IMR-90 (cell line): ENCODE data around the gene GNG11. TPM values are rescaled to one million over a fixed set of nuclear protein-coding genes. Genes with fewer than 3 reads are reported as not detected.
"Not testable (repeated sequence)": the region's sequence is repeated elsewhere in the genome, so short reads cannot be mapped to it uniquely, and the experiment has no call there.

Experiments
- ATAC-seq: fragments of 200-7000 bp; cut with Tn5 transposase; 2 replicates; pipeline ENCODE4 v1.9.1; 2020; ENCODE audit warnings: low read depth, mild to moderate bottlenecking, moderate library complexity
- BruUV-seq: library from RNA; stranded (reverse); fragments of 400-500 nt; replicated peaks from 2 replicates; lab custom pipeline; 2021; lab: Mats Ljungman, UMichigan
- CTCF ChIA-PET: fragments of 300-600 bp; formaldehyde crosslinking; extraction: SDS; loops from one replicate; lab custom pipeline; 2021; ENCODE audit warnings: antibody characterized with exemption; lab: Yijun Ruan, JAX
- POLR2A ChIA-PET: fragments of 300-600 bp; sonication (Branson Sonifier 250); formaldehyde crosslinking; loops from one replicate; lab custom pipeline; 2022; ENCODE audit warnings: antibody characterized with exemption; ENCODE audit not compliant: unreplicated experiment; lab: Charles Lee
- DNase-seq: peaks from one replicate; pipeline ENCODE4 v3.0.0; 2013
- H2AFZ ChIP-seq: replicated peaks from 2 replicates; pipeline ENCODE3; 2013; ENCODE audit warnings: low read length, mild to moderate bottlenecking; ENCODE audit not compliant: poor library complexity
- H2AK5ac ChIP-seq: 2 replicates; pipeline ENCODE4 v1.6.1; 2013; ENCODE audit warnings: low read depth, low read length, inconsistent platforms
- H2AK9ac ChIP-seq: replicated peaks from 2 replicates; pipeline ENCODE3; 2013; ENCODE audit warnings: mild to moderate bottlenecking, low read depth, low read length, moderate library complexity; ENCODE audit not compliant: poor library complexity
- H2BK120ac ChIP-seq: 2 replicates; pipeline ENCODE4 v1.6.1; 2013; ENCODE audit warnings: low read depth, low read length, inconsistent platforms
- H2BK15ac ChIP-seq: 3 replicates; pipeline ENCODE4 v1.6.1; 2013; ENCODE audit warnings: low read depth, low read length, inconsistent platforms
- H2BK20ac ChIP-seq: 2 replicates; pipeline ENCODE4 v1.6.1; 2013; ENCODE audit warnings: low read depth, mild to moderate bottlenecking, inconsistent platforms, low read length, moderate library complexity
- H2BK5ac ChIP-seq: 2 replicates; pipeline ENCODE4 v1.6.1; 2013; ENCODE audit warnings: mild to moderate bottlenecking, low read depth, low read length, inconsistent platforms; ENCODE audit not compliant: poor library complexity, severe bottlenecking
- H3K14ac ChIP-seq: replicated peaks from 2 replicates; pipeline ENCODE4 v1.6.1; 2013; ENCODE audit warnings: low read depth, low read length, inconsistent platforms
- H3K18ac ChIP-seq: 2 replicates; pipeline ENCODE4 v1.6.1; 2013; ENCODE audit warnings: low read depth, low read length, control low read depth
- H3K23ac ChIP-seq: 2 replicates; pipeline ENCODE4 v1.6.1; 2013; ENCODE audit warnings: low read depth, low read length, inconsistent platforms
- H3K27ac ChIP-seq: 2 replicates; pipeline ENCODE4 v1.5.1; 2013; ENCODE audit warnings: mild to moderate bottlenecking, control low read depth, low read length; ENCODE audit not compliant: insufficient read depth
- H3K27me3 ChIP-seq: 2 replicates; pipeline ENCODE4 v1.6.1; 2013; ENCODE audit warnings: low read length; ENCODE audit not compliant: control insufficient read depth, insufficient read depth
- H3K36me3 ChIP-seq: 2 replicates; pipeline ENCODE4 v1.6.1; 2013; ENCODE audit warnings: low read length, mixed read lengths; ENCODE audit not compliant: control insufficient read depth, insufficient read depth
- H3K4ac ChIP-seq: 2 replicates; pipeline ENCODE4 v1.6.1; 2013; ENCODE audit warnings: low read depth, low read length, inconsistent platforms
- H3K4me1 ChIP-seq: 2 replicates; pipeline ENCODE4 v1.6.1; 2013; ENCODE audit warnings: low read length, mixed read lengths; ENCODE audit not compliant: control insufficient read depth, insufficient read depth
- H3K4me2 ChIP-seq: 2 replicates; pipeline ENCODE4 v1.6.1; 2013; ENCODE audit warnings: low read depth, mild to moderate bottlenecking, control low read depth, low read length, moderate library complexity
- H3K4me3 ChIP-seq: 2 replicates; pipeline ENCODE4 v1.5.1; 2013; ENCODE audit warnings: low read depth, mild to moderate bottlenecking, control low read depth, low read length, moderate library complexity; ENCODE audit not compliant: insufficient read depth
- H3K56ac ChIP-seq: 2 replicates; pipeline ENCODE4 v1.6.1; 2013; ENCODE audit warnings: low read length, inconsistent platforms; ENCODE audit not compliant: insufficient read depth; ENCODE audit errors: extremely low read depth
- H3K79me1 ChIP-seq, 2 experiments: 2 replicates each; pipeline ENCODE4 v1.6.1; 2013; ENCODE audit warnings: low read length in 2 of 2, inconsistent platforms in 1 of 2, low read depth in 1 of 2
- H3K9ac ChIP-seq: 2 replicates; pipeline ENCODE4 v1.6.1; 2013; ENCODE audit warnings: low read depth, low read length, control low read depth
- H3K9me1 ChIP-seq: 2 replicates; pipeline ENCODE4 v1.6.1; 2013; ENCODE audit warnings: low read length, inconsistent platforms; ENCODE audit not compliant: insufficient read depth
- H3K9me3 ChIP-seq: 2 replicates; pipeline ENCODE4 v1.6.1; 2013; ENCODE audit warnings: low read length; ENCODE audit not compliant: control insufficient read depth, insufficient read depth
- H4K20me1 ChIP-seq: 2 replicates; pipeline ENCODE4 v1.6.1; 2013; ENCODE audit warnings: low read length, inconsistent platforms; ENCODE audit not compliant: insufficient read depth
- H4K5ac ChIP-seq: 2 replicates; pipeline ENCODE4 v1.6.1; 2013; ENCODE audit warnings: mild to moderate bottlenecking, low read depth, low read length, control low read depth
- H4K8ac ChIP-seq, 2 experiments: 2 replicates each; pipeline ENCODE4 v1.6.1; 2013; ENCODE audit warnings: low read depth in 2 of 2, low read length in 2 of 2, control low read depth in 1 of 2, inconsistent platforms in 1 of 2
- H4K91ac ChIP-seq: 2 replicates; pipeline ENCODE4 v1.6.1; 2013; ENCODE audit warnings: low read depth, low read length, inconsistent platforms; ENCODE audit not compliant: insufficient read depth
- WGBS, 2 experiments: methylation state at CpG; one replicate each; pipeline versions ENCODE4 v1.1.5 to v1.1.7; 2013; ENCODE audit warnings: missing lambda C conversion rate in 2 of 2; ENCODE audit not compliant: insufficient read length in 1 of 2; ENCODE audit errors: extremely low coverage in 2 of 2; 5-methylcytosine and 5-hydroxymethylcytosine counted together
- dilution Hi-C: fragments of 300-500 bp; cut with HindIII; formaldehyde crosslinking; loops from one replicate; pipeline ENCODE4 v1.14.3; 2018; ENCODE audit warnings: low sequenced_read_pairs; ENCODE audit not compliant: unreplicated experiment
- in situ Hi-C: fragments of 300-500 bp; cut with MboI; formaldehyde crosslinking; loops from 3 replicates; pipeline ENCODE4 v1.14.3; 2019; ENCODE audit warnings: low sequenced_read_pairs, inconsistent platforms, mixed read lengths
- intact Hi-C: fragments of 100-400 bp; cut with micrococcal nuclease; formaldehyde crosslinking; loops from 2 replicates; pipeline ENCODE4 v1.10.0; 2022
- polyA plus RNA-seq, 3 experiments: library from polyadenylated mRNA; depleted of rRNA; stranded (reverse); fragments of >200 nt; gene quantifications; 2 replicates each; pipeline ENCODE4 v1.2.3, GENCODE V29; 2012; ENCODE audit warnings: low replicate concordance in 1 of 3
- total RNA-seq: library from RNA; depleted of rRNA; stranded (reverse); fragments of >200 nt; gene quantifications from 2 replicates; pipeline ENCODE4 v1.2.3, GENCODE V29; 2012

Gene GNG11
- total and polyA plus RNA-seq, 2 of the 4 experiments (the other 2 are of a cell fraction), result 6.1 to 10.5 TPM

DNA sequence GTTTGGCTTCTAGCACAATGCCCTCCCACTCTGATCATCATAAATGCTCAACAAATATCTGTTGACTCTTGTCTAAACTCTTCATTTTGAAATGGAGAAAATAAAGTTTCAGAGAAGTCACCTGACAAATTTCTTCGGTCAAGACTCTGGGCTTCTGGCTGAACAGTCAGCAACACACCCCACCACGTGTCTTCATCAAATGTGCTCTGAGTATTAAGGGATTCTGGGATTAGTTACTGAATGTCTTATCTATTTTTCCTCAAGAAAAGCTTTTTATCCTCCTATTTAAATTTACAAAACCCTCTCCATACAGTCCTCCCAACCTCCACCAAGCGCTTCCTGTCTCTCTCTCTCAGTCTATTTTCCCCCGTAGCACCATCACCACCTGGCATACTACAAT lies 5.2 kb upstream of the GNG11 start:
- H4K91ac ChIP-seq, H2AFZ ChIP-seq, H2BK120ac ChIP-seq, H3K79me1 ChIP-seq, H3K14ac ChIP-seq, H3K9me3 ChIP-seq, intact Hi-C loops, H3K18ac ChIP-seq, H4K5ac ChIP-seq, H3K4me3 ChIP-seq, DNase-seq, H3K9ac ChIP-seq, dilution Hi-C loops, H2AK9ac ChIP-seq, CTCF ChIA-PET, H2BK5ac ChIP-seq, H3K36me3 ChIP-seq, BruUV-seq, H3K27ac ChIP-seq, H2AK5ac ChIP-seq, H3K4me1 ChIP-seq, H2BK15ac ChIP-seq, H3K23ac ChIP-seq, H3K27me3 ChIP-seq, H3K4ac ChIP-seq, POLR2A ChIA-PET, H3K9me1 ChIP-seq, ATAC-seq, H2BK20ac ChIP-seq, H4K20me1 ChIP-seq, H3K4me2 ChIP-seq, H4K8ac ChIP-seq, H3K56ac ChIP-seq: not testable (repeated sequence)
- WGBS, 2 experiments, result 100% methylated on average over 1 of the region's 4 CpGs; no CpG with 5 or more reads in 1 of the 2 experiments
- in situ Hi-C loops, result loop anchor here (25.0 kb wide), 1 partner anchor 521 kb away; no protein-coding TSS in a partner anchor
